ENCODE measurements around the gene EIF6.

DNA sequence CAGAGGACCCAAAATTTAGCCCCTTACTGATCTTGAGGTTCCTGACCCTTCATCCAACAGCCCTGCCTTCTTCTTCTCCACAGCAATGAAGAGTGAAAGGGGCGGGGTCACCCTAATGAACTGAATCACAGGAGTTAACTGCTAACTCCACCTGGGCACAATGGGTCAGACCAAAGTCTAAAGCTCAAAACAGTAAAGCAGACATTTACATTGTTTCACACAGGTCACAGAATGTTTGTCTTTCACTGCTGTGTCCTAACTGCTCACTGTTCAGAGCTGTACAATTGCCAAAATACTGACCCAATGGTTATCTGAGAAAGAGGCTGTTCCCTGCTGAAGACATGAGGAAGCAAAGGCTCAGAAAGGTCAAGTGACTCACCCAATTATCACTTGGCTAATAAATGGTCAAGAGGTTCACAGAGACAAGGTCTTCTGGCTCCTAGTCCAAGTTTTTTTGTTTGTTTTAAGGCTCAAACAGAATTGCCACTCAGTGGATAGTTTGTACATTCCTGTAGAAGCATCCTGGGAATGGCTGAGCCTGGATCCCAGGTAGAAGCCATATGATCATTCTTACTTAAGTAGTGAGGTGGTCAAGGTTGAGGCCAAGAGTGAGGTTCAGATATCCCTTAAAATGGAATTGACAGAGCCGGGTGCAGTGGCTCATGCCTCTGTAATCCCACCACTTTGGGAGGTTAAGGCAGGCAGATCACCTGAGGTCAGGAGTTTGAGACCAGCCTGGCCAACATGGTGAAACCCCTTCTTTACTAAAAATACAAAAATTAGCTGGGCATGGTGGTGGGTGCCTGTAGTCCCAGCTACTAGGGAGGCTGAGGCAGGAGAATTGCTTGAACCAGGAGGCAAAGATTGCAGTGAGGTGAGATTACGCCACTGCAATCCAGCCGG, 42.8 kb upstream of the EIF6 start:
- TF ChIP-seq POLR2AphosphoS5 (IDR thresholded peaks at IDR 0.05) (no peak), RAD21 (conservative IDR thresholded peaks at IDR 0.05) (no peak), CTCF (IDR thresholded peaks at IDR 0.05; ENCODE audit: poor library complexity, severe bottlenecking) (no peak)

Measured in neural cell (in vitro differentiated cells).